CD4-positive, alpha-beta T cell treated with Interleukin-10 for 1 hour (primary cell): Measurements from ENCODE around the gene EHD4.

Source experiments
- DNase-seq: peaks from one replicate; pipeline ENCODE4 v3.0.0-alpha.2; 2020

EHD4 gene

GRCh38 chr15:41979493-41980266 lies 7.3 kb upstream of the EHD4 start:
- no peak for DNase-seq

GRCh38 chr15:41978534-41978933 lies 6.2 kb upstream of the EHD4 start:
- DNase-seq, result no peak

- no peak for DNase-seq
Observed at GRCh38 chr15:41977757-41978383, 5.5 kb upstream of the EHD4 start.

- DNase-seq, result no peak
Observed at GRCh38 chr15:41975669-41976068, 3.3 kb upstream of the EHD4 start.

- DNase-seq, result no peak
Observed at GRCh38 chr15:41974041-41974440, 1.7 kb upstream of the EHD4 start.

GRCh38 chr15:41971895-41972252 lies 483 bp downstream of the EHD4 start:
- no peak for DNase-seq

GRCh38 chr15:41971089-41971894 lies 1.1 kb downstream of the EHD4 start:
- DNase-seq, result peak; percentile 84

GRCh38 chr15:41970456-41970855 lies 1.9 kb downstream of the EHD4 start:
- no peak for DNase-seq

- peak; percentile 80 for DNase-seq
Observed at GRCh38 chr15:41969851-41970431, 2.4 kb downstream of the EHD4 start.

- DNase-seq, result no peak
Observed at GRCh38 chr15:41968701-41969100, 3.7 kb downstream of the EHD4 start.

GRCh38 chr15:41967506-41968206 lies 4.7 kb downstream of the EHD4 start:
- peak; percentile 19 for DNase-seq

GRCh38 chr15:41966920-41967465 lies 5.4 kb downstream of the EHD4 start:
- no peak for DNase-seq

GRCh38 chr15:41966414-41966812 lies 5.9 kb downstream of the EHD4 start:
- no peak for DNase-seq

- no peak for DNase-seq
Observed at GRCh38 chr15:41965441-41966413, 6.6 kb downstream of the EHD4 start.

GRCh38 chr15:41961595-41962202 lies 10.7 kb downstream of the EHD4 start:
- DNase-seq, result no peak

GRCh38 chr15:41961001-41961518 lies 11.3 kb downstream of the EHD4 start:
- DNase-seq, result no peak

- no peak for DNase-seq
Observed at GRCh38 chr15:41958002-41958420, 14.3 kb downstream of the EHD4 start.

GRCh38 chr15:41957021-41957897 lies 15.1 kb downstream of the EHD4 start:
- DNase-seq, result no peak

- no peak for DNase-seq
Observed at GRCh38 chr15:41955807-41956525, 16.4 kb downstream of the EHD4 start.
